Colonic mucosa (tissue), 4 donors: ENCODE data around the gene CMIP. TPM values are rescaled to one million over a fixed set of nuclear protein-coding genes. Genes with fewer than 3 reads are reported as not detected.

ENCODE experiments used
- DNase-seq: peaks from one replicate; pipeline ENCODE4 v3.0.0-alpha.2; 2020
- H3K27ac ChIP-seq: fragments of 200-600 bp; one replicate; pipeline ENCODE4 v1.8.0; 2021
- H3K27me3 ChIP-seq: fragments of 200-600 bp; one replicate; pipeline ENCODE4 v1.8.0; 2021
- H3K36me3 ChIP-seq: fragments of 200-600 bp; one replicate; pipeline ENCODE4 v1.8.0; 2021
- H3K4me1 ChIP-seq: fragments of 200-600 bp; one replicate; pipeline ENCODE4 v1.8.0; 2021; ENCODE audit warnings: mild to moderate bottlenecking
- H3K4me3 ChIP-seq: fragments of 200-600 bp; one replicate; pipeline ENCODE4 v1.8.0; 2021
- H3K9ac ChIP-seq, 2 donors: one replicate each; pipeline ENCODE4 v1.7.0; 2013; ENCODE audit warnings: control low read depth in 2 of 2, low read depth in 2 of 2, low read length in 2 of 2
- H3K9me3 ChIP-seq: fragments of 200-600 bp; one replicate; pipeline ENCODE4 v1.8.0; 2021
- intact Hi-C: fragments of 100-400 bp; cut with DNase I; formaldehyde crosslinking; loops from one replicate; pipeline ENCODE4 v1.14.1; 2022
- total RNA-seq, 2 donors: library from RNA; stranded (reverse); fragmentation: NEBNext Ultra II Directional in 1 of 2; extraction: Animal tissue kit (Norgen Biotek cat#: 25700) in 1 of 2; gene quantifications; one replicate each; pipeline ENCODE4 v1.2.1, GENCODE V29; 2021
- TF ChIP-seq, protein P1 (sequence below): fragments of 200-600 bp; IDR thresholded peaks from one replicate; pipeline ENCODE4 v1.8.0; 2022; ENCODE audit warnings: antibody characterized with exemption, mild to moderate bottlenecking
- donor health status: healthy.
- donor health status: DM: no; HTN: no; CAD: no.
- donor health status: DM: no; HTN: no; CAD: no.

CMIP gene
- total RNA-seq, 2 donors from 2014 or later: 83.4 to 107 TPM

DNA sequence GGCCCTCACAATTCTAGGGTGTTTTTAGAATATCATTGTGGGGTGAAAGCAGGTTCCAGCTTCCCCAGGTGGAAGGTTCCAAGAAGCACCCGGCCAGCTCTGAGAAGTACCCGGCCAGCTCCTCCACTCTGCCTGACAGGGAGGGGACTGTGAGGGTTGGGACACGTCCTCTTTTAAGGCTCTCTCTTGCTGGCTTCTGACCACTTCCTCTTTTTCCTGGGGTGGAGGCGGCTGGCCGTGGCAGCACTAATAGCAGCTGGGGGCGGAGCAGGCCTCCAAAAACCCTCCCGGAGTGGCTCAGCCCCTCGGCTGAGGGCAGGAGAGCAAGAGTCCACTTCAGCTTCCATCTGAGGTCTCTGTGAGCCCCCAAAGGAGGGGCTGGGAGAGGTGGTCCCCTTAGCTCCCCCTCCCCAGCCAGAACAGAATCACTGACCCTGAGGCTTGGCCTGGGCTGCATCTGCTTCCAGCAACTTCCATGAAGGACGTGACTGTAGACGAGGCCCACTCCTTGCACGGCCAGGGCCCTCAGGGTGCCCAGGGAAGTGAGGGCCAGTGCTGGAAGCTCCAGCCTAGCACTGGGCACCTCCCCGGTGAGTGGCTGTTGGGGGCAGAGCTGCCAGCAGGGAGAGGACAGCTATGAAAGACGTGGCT lies 307.7 kb downstream of the CMIP start:
- DNase-seq: peak; percentile 43
- Histone ChIP-seq H3K4me3 (no peak overlapping the region), H3K9ac (peak overlapping the region; percentile 9 to 27), H3K36me3 (no peaks in the 10 kb centered on the region), H3K9me3 (no peaks in the 10 kb centered on the region), H3K27me3 (no peaks in the 10 kb centered on the region), H3K4me1 (no peaks in the 10 kb centered on the region), H3K27ac (peak overlapping the region; percentile 33)
- TF ChIP-seq, protein P1, sequence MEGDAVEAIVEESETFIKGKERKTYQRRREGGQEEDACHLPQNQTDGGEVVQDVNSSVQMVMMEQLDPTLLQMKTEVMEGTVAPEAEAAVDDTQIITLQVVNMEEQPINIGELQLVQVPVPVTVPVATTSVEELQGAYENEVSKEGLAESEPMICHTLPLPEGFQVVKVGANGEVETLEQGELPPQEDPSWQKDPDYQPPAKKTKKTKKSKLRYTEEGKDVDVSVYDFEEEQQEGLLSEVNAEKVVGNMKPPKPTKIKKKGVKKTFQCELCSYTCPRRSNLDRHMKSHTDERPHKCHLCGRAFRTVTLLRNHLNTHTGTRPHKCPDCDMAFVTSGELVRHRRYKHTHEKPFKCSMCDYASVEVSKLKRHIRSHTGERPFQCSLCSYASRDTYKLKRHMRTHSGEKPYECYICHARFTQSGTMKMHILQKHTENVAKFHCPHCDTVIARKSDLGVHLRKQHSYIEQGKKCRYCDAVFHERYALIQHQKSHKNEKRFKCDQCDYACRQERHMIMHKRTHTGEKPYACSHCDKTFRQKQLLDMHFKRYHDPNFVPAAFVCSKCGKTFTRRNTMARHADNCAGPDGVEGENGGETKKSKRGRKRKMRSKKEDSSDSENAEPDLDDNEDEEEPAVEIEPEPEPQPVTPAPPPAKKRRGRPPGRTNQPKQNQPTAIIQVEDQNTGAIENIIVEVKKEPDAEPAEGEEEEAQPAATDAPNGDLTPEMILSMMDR: no peak
- intact Hi-C loops: no loop called here

DNA sequence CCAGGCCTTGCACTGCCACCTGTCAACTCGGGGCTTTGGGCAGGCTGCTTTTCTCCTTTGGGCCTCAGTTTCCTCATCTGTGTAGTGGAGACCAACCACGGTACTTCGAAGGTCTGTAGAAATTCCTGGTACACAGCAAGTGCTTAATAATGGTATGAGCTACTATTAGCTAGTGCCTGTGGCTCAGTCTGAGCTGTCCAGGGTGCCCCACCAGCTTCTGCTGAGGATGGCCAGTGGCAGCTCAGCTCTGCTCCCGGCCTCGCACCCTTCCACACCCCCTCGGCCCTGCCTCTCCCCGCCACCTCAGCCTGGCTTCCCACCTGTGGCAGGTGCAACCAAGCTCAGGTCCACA lies 308.2 kb downstream of the CMIP start:
- Histone ChIP-seq H3K36me3 (no peaks in the 10 kb centered on the region), H3K4me3 (no peak overlapping the region), H3K9ac (peak overlapping the region; percentile 9 to 27), H3K9me3 (no peaks in the 10 kb centered on the region), H3K27ac (peak overlapping the region; percentile 33), H3K4me1 (no peaks in the 10 kb centered on the region), H3K27me3 (no peaks in the 10 kb centered on the region)
- DNase-seq: no peak
- TF ChIP-seq, protein P1: no peak
- intact Hi-C loops: no loop called here

DNA sequence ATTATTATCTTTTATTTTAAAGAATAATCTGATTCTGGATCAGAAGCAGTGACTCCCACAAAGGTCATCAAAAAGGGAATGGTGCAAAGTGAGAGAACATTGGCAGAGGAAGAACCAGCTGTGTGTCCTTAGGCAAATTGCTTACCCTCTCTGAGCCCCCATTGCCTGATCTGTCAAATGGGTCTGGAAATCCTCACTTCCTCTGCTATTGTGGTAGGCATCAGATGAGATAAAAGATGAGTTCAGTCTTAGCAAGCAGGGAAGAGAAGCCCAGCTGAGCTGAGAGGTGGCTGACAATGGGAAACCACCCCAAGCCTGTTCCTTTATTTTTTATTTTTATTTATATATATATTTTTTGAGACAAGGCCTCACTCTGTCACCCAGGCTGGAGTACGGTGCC lies 310.2 kb downstream of the CMIP start:
- Histone ChIP-seq H3K36me3 (no peaks in the 10 kb centered on the region), H3K9ac (no peak overlapping the region), H3K27me3 (no peaks in the 10 kb centered on the region), H3K9me3 (no peaks in the 10 kb centered on the region), H3K4me1 (no peaks in the 10 kb centered on the region), H3K4me3 (no peak overlapping the region), H3K27ac (no peak overlapping the region)
- DNase-seq: no peak
- intact Hi-C loops: no loop called here
- TF ChIP-seq, protein P1: no peak

DNA sequence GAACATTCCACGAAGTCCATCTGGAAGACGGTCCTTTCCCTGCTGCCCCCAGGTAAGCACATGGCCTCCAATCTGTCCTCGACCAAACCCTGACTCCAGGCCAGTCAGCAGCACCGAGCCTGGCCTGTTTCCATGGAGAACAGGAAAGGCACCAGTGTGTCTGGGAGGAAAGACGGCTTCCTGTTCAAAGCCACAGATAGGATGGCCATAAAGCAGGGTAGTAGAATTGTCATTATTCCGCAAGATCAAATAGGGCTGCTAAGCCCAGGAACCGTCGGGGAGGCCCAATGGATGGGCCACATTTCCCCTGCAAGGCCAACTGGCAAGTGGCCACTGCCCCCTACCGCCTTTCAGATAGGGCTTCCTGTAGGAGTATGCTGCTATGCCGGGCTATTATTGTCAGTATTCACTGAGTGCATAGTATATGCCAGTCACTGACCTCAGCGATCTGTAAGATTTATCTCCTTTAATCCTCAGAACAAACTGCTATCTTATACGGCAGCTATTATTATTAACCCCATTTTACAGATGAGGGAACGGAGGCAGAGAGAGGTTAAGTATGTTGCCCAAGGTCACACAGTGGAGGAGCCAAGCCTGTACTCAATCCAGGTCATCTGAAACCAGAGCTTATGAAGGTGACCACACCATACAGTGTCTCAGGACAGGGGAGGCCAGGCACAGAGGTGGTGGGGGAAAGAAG lies 311.5 kb downstream of the CMIP start:
- H3K27ac ChIP-seq: no peak overlapping the region
- no peak for DNase-seq
- H3K9me3 ChIP-seq: no peaks in the 10 kb centered on the region
- TF ChIP-seq, protein P1: no peak
- H3K36me3 ChIP-seq: no peaks in the 10 kb centered on the region
- no peaks in the 10 kb centered on the region for H3K4me1 ChIP-seq
- no peaks in the 10 kb centered on the region for H3K27me3 ChIP-seq
- intact Hi-C loops: no loop called here
- H3K9ac ChIP-seq: no peak overlapping the region
- H3K4me3 ChIP-seq: no peak overlapping the region

DNA sequence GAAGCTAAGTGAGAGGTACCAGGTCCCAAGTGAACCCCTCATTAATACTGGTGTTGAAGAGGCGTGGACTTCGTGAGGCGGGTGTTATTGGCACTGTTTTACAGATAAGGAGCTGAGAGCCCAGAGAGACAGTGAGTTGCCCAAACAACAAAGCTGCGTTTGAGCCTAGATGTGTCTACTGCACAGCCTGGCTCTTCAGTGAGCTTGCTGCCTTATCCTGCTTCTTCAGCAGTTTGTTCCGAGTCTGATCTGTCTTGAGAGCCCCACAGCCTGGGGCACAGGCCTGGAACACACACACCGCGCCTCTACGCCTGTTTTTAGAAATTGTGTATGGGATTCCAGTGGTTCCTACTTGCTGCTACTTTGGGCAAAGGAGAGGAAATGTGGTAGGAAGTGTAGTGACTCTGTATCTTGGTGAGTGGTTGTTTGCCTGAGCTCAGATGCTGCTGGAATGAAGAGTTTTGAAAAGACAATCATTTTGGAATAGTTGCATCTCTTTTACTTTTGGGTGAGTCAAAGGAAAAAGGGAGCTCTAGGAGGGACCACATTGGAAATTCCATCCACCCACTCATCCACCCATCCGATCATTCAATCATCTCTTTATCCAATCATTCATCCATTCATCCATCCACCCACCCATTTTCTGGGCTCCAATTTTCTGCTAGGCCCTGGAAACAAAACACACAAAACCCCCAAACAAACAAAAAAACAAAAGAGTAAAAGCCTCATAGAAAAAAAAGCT lies 312.2 kb downstream of the CMIP start:
- no peak overlapping the region for H3K27ac ChIP-seq
- no peaks in the 10 kb centered on the region for H3K4me1 ChIP-seq
- intact Hi-C loops: no loop called here
- DNase-seq: no peak
- H3K36me3 ChIP-seq: no peaks in the 10 kb centered on the region
- H3K9ac ChIP-seq: no peak overlapping the region
- H3K27me3 ChIP-seq: no peaks in the 10 kb centered on the region
- H3K4me3 ChIP-seq: no peak overlapping the region
- TF ChIP-seq, protein P1: no peak
- no peaks in the 10 kb centered on the region for H3K9me3 ChIP-seq
